Stimulated activated CD8-positive, alpha-beta memory T cell treated with anti-CD3 and anti-CD28 coated beads, Interleukin-4, amount 100 ng/mL, for 1 hour (primary cell): Measurements from ENCODE around the gene TRMT10C.
"Not testable (repeated sequence)": the region's sequence is repeated elsewhere in the genome, so short reads cannot be mapped to it uniquely, and the experiment has no call there.

Experiments used
- DNase-seq, 2 donors: peaks; one replicate each; pipeline ENCODE4 v3.0.0-alpha.2; 2020; ENCODE audit warnings: low read depth in 2 of 2, low spot score in 1 of 2

The TRMT10C gene

DNA sequence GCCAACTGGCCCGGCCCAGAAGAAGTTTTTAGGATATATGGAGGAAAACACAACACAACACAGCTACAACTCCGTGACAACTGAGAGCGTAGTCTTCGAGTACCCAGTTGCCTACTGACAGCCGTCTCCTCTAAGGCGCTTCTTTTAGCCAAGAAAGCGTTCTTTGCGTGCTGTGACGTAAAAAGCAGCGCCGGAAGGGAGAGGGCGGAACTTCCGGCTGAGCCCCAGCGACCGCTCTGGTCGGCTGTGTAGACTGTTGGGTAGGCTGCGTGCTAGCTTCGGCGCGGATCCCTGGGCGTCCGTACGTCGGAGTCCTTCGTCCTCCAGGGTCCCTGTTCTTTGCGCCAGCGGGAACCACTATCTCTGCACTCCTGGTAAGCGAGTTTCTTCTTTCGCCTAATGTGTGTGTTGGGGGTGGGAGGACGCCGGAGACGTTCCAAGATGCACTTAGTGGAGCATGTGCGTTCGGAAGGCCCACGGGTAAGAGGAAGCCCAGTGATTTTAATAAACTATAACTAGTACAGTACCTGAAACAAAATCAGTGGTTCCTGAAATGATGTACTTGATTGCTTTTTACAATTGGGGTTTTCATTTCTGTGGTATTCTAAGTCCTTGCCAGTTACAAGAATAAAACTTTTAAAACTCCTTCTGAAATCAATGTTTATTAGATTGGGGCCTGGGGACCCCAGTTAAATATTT lies at the start of gene TRMT10C:
Gene TRMT10C, plus strand, starts transcription at position 239 of the 699 bp plus-strand sequence. CDS start 2,914 bp downstream, outside the sequence.
- peak; percentile 77 to 84 for DNase-seq

DNA sequence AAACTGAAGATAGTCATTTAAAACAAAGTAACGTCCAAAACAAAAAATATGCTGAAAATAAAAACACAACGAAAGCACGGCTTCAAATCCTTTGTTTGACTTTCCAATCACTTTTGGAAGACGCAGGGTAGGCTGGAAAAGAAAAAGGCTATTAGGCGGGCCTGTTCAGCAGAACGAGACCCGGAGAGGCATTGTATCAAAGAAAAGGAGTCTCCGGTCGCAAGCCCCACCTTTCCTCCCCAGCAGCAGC lies 49.3 kb upstream of the TRMT10C start:
- no peak for DNase-seq

DNA sequence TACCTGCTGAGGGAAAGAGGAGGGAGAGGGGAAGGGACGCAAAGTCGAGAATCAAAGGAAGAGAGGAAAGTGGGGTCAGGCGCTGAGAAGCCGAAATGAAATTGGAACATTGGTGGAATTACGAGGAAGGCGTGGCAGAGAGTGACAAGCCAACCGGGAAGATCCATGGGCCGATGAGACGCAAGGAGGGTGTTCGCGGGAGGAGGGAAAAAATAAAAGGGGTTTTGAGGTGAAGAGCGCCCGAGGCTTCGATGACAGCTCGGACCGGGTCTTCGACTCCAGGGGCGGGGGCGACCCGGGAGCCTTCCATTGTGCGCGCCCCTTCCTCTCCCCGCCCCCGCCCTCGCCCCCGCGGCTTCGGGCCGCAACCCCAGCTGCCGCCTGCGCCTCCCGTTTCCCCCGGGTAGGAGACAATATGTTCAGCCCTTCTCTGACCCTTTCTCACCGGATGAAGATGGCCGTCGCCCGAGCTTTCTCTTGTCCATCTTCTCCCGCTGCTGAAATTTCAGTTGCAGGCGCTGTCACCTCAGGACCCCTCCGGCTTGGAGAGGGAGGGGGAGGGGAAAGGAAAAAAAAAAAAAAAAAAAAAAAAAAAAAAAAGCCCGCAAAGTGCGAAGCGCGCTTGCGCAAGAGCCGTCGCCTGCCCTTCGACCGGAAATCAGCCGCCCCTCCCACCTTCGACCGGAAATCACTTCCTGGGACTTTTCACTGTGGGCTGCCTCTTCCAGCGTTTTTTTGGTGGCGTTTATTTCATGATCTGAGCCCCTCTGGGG lies 48.8 kb upstream of the TRMT10C start, which contains the start of gene SENP7:
Gene SENP7, minus strand, starts transcription at position 567 of the 773 bp plus-strand sequence. Its CDS starts 82 bp downstream, at position 485.
- peak; percentile 52 to 64 for DNase-seq

DNA sequence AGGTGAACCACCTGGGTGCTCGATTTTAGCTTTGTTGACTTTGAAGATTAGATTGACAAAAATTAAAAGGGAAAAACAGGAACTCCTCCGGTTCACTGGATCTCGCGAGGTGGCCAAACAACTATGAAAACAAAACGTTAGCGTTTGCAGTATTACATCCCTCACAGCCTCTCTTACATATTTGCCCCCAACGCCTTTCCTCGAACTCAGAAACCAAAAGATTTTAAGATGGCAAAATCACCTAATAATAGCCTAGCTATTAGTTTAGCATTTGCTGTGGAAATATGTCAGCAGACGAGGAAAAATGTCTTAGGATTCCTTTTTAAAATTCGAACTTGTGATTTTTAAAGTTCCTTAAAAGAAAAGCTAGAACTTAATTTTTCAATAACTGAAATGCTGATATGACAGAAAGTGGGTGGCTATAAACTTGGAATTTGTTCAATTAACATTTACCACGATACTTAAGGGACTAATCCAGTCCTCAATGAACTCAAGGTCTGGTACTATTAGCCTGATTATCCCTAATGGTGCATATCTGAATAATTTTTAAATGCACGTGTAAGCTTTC lies 48.2 kb upstream of the TRMT10C start:
- no peak for DNase-seq

DNA sequence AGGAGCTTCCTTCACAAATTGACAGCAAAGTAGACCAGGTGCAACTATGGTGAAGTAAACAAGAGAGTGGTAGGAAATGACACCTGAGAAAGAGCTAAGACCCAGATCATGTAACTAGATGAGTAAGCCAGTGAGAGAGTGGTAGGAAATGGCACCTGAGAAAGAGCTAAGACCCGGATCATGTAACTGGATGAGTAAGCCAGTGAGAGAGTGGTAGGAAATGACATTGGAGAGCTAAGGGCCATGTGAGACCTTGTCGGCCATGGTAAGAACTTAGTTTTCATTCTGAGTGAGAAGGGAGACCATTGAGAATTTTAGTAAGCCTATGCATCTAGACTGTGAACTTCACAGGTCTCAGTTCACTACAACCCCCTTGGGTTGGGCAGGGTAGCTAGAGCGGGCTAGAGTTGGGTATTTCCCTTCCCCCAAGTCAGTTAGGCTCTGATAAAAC lies 43.2 kb upstream of the TRMT10C start:
- DNase-seq, result no peak

DNA sequence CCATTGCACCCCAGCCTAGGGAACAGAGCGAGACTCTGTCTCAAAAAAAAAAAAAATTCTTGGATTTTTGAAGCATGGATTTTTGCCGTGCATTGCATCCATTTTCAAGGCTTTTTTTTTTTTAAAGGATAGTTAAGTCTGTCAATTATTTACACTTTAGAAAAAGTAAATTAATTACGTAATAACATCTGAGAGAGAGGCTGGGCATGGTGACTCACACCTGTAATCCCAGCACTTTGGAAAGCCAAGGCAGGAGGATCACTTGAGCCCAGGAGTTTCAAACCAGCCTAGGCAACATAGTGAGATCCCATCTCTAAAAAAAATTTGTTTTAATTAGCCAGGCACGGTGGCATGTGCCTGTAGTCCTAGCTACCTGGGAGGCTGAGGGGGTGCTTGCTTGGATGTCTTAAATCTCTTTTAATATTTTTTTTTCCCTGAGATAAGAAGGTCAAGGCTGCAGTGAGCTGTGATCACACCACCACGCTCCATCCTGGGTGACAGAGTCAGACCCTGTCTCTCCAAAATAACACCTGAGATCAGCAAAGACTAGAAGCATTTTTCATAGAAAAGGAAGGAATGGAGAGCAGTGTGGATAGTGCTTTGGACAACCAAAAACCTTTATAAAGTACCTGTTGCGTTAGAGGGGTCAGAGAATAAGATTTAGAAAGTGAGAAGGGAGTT lies 41.8 kb upstream of the TRMT10C start:
- DNase-seq, result no peak

DNA sequence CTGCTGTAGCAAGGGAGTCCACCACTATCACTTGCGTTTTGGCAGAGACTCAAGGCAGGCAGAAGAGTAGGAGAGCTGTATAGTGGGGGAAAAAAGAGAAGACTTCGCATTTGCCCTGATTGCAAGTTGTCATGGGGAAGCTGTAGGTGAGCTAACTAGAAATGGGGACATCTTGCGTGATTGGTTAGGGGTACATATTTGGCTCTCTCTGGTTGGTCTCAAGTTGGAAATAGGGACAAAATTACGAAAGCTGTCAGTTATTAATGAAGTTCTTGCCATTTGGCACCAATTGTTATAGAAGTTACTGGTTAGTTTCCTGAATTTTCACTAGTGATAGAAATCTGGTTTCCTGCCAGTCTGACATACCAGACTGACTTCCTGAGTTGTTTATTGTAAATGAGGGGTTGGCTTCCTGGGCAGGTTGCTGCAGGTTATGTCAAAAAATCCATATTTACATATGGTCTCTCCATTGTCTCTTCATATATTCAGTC lies 40.4 kb upstream of the TRMT10C start:
- no peak for DNase-seq

DNA sequence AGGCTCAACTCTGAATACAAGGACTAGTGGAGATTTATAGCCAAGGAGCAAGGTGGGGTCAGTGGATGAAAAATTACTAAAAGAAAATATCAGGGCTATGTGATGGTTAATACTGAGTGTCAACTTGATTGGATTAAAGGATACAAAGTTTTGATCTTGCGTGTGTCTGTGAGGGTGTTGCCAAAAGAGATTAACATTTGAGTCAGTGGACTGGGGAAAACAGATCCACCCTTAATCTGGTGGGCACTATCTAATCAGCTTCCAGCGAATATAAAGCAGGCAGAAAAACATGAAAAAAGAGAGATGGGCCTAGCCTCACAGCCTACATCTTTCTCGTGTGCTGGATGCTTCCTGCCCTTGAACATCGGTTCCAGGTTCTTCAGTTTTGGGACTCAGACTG lies 34.2 kb upstream of the TRMT10C start:
- no peak for DNase-seq

DNA sequence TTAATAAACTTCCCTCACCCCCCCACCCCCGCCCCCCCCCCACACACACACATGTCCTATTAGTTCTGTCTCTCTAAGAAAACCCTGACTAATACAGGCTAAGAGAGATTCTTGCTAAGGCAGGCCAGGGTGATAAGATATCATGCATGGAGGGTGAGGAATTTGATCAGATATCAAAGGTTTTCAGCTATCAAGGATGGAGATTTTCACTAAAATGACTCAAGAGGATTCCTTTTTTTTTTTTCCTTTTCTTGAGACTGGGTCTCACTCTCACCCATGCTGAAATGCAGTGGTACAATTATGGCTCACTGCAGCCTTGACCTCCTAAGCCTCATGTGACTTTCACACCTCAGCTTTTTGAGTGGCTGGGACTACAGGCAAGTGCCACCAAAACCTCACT lies 33.8 kb upstream of the TRMT10C start:
- DNase-seq, result no peak

DNA sequence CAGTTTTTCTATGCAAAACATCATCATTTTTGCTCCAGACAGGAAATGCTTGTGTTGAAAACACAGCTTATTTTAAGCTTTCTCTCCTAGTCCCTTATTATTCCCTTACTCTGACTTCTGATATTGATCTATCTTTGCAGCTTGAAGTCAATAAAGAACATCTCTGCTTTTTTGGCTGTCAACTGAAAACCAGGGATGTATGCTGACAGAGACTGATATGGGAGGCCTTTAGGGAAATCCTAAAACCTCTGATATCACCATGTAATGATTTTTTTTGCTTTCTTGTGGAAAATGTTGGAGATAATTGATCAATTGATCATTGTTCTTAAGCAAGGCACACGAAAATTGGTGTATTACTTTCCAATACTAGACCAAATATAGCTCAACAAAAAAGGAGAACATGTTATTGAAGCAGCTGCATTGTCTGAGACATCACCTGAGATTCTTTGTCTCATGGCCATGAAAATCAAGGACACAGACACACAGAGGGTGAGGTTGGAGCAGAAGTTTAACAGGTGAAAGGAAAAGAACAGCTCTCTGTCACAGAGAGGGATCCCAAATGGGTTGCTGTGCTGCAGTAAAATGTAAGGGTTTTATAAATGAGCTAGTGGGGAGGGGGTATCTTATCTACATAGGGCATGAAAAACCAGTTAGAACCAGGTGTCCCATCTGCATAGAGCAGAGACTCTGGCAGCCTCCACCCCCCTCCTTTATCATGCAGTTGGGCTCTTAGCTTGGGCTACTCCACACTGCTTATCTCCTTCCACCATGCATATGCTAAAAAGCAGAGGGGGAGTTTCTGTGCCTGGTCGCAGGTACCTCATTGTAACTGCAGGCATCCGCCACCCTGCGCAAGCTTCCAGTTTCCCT lies 31.6 kb upstream of the TRMT10C start:
- no peak for DNase-seq

DNA sequence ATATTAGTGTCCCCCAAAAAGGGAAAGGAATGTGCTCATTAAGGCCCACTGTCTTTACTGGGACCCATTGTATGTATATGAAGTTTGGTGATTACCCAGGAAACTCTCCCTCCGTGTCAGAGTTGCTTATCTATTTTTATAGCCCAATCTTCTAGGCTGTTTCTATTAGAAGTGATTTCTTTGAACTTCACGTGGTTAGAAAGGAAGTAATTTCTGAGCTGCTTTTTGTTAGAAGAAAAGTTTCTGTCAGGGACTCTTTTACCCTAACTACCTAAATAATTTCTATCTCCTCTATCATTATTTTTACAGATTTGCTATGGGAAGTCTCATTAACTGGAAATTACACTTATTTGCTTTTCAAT lies 31.0 kb upstream of the TRMT10C start:
- no peak for DNase-seq

DNA sequence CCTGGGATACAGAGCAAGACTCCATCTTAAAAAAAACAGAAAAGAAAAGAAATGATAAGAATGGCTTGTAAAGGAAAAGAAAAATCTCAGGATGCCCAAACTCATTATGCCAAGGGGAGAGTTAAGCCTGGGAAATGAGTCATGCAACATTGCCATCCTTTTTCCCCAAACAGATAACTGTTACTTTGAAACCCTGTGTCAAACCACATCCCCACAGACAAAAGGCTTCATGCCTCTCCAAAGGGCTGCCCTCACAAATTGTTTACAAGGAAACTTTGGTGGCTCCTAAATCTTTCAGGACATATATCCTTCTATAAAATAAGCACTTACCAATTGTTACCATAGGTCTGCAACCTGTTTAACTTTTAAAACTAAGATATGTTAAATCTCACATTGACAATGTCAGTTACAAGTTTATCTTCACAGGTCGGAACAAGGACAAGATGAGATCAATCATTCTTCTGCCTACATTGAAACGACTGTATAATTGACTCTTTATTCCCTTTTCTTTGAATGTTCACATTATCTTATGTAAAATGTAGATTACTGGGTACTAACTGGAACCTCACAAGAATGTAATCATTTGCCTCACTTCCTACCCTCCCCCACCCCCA lies 30.1 kb upstream of the TRMT10C start:
- DNase-seq, result no peak

DNA sequence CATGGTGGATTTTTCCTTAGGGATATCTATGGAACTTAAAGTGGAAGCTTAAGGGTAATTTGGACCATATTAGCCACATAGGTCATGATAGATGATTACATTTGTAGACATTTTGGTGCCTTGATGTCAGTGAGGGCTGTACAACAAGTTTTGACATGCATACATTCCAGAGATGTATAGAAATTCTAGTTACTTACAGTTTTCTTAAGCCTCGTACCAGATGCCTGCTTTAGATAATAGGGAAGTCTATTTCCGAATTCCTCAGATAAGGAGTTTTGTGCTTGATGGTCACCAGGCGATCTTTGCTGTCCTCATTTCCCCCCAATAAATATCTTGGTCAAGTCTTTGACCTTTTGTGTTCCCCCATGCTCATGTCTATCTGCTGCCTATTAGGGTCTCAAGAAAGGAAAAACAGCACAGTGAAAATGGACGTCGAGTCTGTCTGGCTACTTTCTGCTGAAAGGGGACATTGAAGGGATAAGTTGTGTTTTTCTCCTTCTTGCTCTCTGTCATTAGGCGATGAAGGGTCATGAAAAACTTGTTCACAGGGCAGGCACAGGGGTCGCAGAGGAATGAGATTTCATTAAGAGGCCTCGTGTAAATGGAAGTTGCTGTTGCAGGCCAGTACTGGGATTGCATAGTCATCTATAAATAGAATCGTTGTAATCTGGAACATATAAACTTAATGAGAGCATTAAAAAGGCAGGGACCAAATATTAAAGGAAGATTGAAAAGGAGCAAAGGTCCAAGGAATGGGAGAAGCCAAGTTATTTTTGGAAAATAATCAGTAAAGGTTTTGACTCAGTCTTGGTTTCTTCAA lies 28.7 kb upstream of the TRMT10C start:
- no peak for DNase-seq

DNA sequence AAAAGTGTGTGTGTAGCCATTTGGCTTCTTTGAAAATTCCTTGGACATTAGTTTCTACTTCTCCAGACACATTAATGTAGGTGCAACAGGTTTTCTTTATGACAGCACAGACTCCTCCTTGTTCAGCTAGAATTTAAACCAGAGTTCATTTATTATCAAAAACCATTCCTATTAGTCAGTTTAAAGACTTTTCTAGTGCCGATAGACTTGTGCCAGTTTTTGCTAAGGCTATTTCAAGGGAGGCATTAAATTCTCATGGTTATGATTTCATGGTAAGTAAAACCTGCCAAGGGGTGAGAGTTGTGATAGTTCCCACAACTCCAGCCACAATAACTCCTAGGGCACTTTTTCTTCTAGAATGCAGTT lies 28.1 kb upstream of the TRMT10C start:
- no peak for DNase-seq

DNA sequence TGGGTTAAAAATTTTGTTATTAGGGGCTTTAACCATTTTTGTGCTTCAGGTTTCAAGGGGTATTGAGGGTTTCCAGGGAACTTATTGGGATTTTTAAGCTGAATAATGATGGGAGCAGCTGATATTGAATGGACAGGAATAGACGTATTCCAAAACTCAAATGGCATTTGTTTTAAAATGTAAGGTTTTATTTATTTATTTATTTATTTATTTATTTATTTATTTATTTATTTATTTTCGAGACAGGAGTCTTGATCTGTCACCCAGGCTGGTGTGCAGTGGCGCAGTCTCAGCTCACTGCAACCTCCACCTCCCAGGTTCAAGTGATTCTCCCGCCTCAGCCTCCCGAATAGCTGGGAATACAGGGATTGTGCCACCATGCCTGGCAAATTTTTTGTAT lies 26.4 kb upstream of the TRMT10C start:
- DNase-seq, result no peak

DNA sequence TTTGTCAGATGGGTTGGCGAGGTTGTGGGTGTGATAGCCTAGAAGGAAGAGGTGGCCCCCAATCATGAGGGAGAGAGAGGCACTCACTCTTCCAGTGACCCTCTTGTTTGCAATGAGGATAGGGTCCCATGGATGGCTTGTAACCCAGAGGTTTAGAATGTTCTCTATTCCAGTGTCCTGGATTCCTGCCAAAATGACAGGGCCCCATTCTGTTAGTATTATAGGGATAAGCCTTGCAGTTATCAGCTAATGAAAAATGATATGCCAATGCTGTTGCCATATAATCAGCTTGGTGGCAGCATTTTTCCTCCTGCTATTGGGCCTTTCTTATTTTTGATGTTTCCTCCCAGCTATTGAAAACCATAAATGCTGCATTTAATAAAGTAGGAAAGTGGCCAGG lies 25.4 kb upstream of the TRMT10C start:
- DNase-seq, result no peak

DNA sequence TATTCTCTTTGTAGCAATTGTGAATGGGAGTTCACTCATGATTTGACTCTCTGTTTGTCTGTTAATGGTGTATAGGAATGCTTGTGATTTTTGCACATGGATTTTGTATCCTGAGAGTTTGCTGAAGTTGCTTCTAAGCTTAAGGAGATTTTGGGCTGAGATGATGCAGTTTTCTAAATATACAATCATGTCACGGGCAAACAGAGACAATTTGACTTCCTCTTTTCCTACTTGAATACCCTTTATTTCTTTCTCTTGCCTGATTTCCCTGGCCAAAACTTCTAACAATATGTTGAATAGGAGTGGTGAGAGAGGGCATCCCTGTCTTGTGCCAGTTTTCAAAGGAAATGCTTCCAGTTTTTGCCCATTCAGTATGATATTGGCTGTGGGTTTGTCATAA lies 24.7 kb upstream of the TRMT10C start:
- DNase-seq, result not testable (repeated sequence)

DNA sequence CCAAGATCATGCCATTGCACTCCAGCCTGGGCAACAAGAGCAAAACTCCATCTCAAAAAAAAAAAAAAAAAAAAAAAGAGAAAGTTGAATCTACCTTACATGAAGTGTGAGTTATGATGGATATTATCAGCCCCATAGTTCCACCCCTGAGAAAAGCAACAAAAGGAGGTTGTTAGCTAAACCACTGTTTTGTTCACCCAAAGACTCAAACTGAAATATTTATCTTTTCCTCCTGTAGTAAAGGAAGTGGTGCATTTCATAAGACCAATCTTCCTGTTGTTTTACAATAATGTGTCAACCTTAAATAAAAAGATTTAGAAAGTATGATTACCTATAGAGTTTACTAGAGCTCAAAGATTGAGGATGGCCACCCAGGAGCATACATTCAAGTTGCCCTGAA lies 18.7 kb upstream of the TRMT10C start:
- no peak for DNase-seq

DNA sequence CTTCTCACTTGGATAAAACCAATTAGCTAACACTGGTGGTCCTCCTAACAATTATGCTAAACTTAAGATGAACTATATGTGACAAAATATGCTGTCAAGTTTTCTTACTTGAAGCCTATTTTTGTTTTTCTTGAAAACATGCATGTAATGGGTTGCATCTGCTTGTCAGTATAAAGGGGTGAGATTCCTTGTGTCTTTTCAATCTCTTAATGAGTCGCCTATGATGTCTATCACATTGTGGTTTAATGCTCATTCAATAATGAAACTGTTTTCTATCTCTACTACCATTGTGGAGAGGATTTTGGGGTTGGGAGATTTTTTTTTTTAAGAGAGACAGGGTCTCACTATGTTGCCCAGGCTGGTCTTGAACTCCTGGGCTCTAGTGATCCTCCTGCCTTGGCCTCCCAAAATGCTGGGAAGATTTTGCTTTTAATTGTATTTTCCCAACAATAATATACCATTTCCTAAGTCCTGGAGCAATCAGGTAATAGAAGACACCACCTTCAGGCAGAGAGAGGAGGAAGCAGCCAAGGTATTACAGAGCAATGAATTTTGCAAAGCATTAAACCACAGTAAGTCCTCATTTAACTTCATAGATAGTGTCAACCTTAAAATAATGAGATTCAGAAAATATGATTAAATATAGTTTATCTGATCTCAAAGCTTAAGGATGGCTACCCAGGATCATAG lies 17.4 kb upstream of the TRMT10C start:
- no peak for DNase-seq
